Endodermal cell (in vitro differentiated cells): Measurements from ENCODE around the gene PCDH17. TPM values are rescaled to one million over a fixed set of nuclear protein-coding genes. Genes with fewer than 3 reads are reported as not detected.

Experiments used
- DNase-seq: peaks from one replicate; pipeline ENCODE4 v3.0.0-alpha.2; 2017
- H3K27ac ChIP-seq: 2 replicates; pipeline ENCODE4 v1.5.1; 2013; ENCODE audit warnings: mild to moderate bottlenecking, low read depth, low read length, moderate library complexity
- H3K27me3 ChIP-seq: 2 replicates; pipeline ENCODE4 v1.6.1; 2013; ENCODE audit warnings: mild to moderate bottlenecking, low read length, moderate library complexity; ENCODE audit not compliant: insufficient read depth, control insufficient read depth, poor library complexity, severe bottlenecking
- H3K36me3 ChIP-seq: 2 replicates; pipeline ENCODE4 v1.7.0; 2013; ENCODE audit warnings: mild to moderate bottlenecking, low read length, moderate library complexity; ENCODE audit not compliant: control insufficient read depth, insufficient read depth
- H3K4me1 ChIP-seq: one replicate; pipeline ENCODE4 v1.7.0; 2013; ENCODE audit warnings: low read length; ENCODE audit not compliant: control insufficient read depth, insufficient read depth
- H3K4me3 ChIP-seq: 2 replicates; pipeline ENCODE4 v1.5.1; 2013; ENCODE audit warnings: mild to moderate bottlenecking, low read length, moderate library complexity
- H3K9ac ChIP-seq: 2 replicates; pipeline ENCODE4 v1.6.1; 2013; ENCODE audit warnings: mild to moderate bottlenecking, low read length, moderate library complexity; ENCODE audit not compliant: poor library complexity, severe bottlenecking; ENCODE audit errors: extremely low read depth
- H3K9me3 ChIP-seq: 2 replicates; pipeline ENCODE4 v1.6.1; 2013; ENCODE audit warnings: mild to moderate bottlenecking, low read length, moderate library complexity; ENCODE audit not compliant: control insufficient read depth
- H3K27ac Mint-ChIP-seq: 2 replicates; pipeline ENCODE4 v1.8.0; 2020; ENCODE audit warnings: mixed read lengths
- H3K27me3 Mint-ChIP-seq: 2 replicates; pipeline ENCODE4 v1.8.0; 2021; ENCODE audit warnings: mild to moderate bottlenecking, mixed read lengths; ENCODE audit not compliant: insufficient read depth
- H3K36me3 Mint-ChIP-seq: 2 replicates; pipeline ENCODE4 v1.8.0; 2020; ENCODE audit warnings: low read depth, mixed read lengths
- H3K4me1 Mint-ChIP-seq: 2 replicates; pipeline ENCODE4 v1.8.0; 2020; ENCODE audit warnings: mixed read lengths
- H3K4me3 Mint-ChIP-seq: 2 replicates; pipeline ENCODE4 v1.8.0; 2020; ENCODE audit warnings: mild to moderate bottlenecking, moderate library complexity, mixed read lengths
- H3K9me3 Mint-ChIP-seq: 2 replicates; pipeline ENCODE4 v1.8.0; 2020; ENCODE audit warnings: mild to moderate bottlenecking, mixed read lengths
- CTCF ChIP-seq: fragments of 200-600 bp; sonication (generic); conservative IDR thresholded peaks from 2 replicates; pipeline ENCODE4 v1.5.0; 2021; ENCODE audit warnings: antibody characterized with exemption, mild to moderate bottlenecking
- WGBS, 2 experiments: methylation state at CpG; one replicate each; pipeline versions ENCODE4 v1.1.5 to v1.1.7; 2013; ENCODE audit warnings: missing lambda C conversion rate in 2 of 2, mixed read lengths in 1 of 2; ENCODE audit not compliant: insufficient coverage in 1 of 2, insufficient read length in 1 of 2; 5-methylcytosine and 5-hydroxymethylcytosine counted together
- total RNA-seq, 2 donors: library from RNA; stranded (reverse); fragmentation: NEBNext Ultra II Directional in 1 of 2; extraction: Animal tissue kit (Norgen Biotek cat#: 25700) in 1 of 2; gene quantifications; 2 replicates in 1 of 2; 3 replicates in 1 of 2; pipeline ENCODE4 v1.2.1, GENCODE V29; 2021

The PCDH17 gene
- total RNA-seq, 2 donors from 2014 or later = 3.7 to 6.3 TPM

- peak overlapping the region; percentile 52 for H3K27ac Mint-ChIP-seq
- no peaks in the 10 kb centered on the region for H3K36me3 ChIP-seq
- TF ChIP-seq CTCF = no peak
- peaks cover 15% of the 10 kb centered on the region for H3K4me1 Mint-ChIP-seq
- H3K9me3 ChIP-seq = no peaks in the 10 kb centered on the region
- H3K4me3 ChIP-seq = peak overlapping the region; percentile 15
- 67 to 92% methylated on average over 2 to 3 of the region's 3 CpGs for WGBS, 2 experiments
- H3K9ac ChIP-seq = no peak overlapping the region
- H3K9me3 Mint-ChIP-seq = no peaks in the 10 kb centered on the region
- H3K27me3 ChIP-seq = no peaks in the 10 kb centered on the region
- H3K4me3 Mint-ChIP-seq = no peak overlapping the region
- DNase-seq = no peak
- no peak overlapping the region for H3K27ac ChIP-seq
- peaks cover 4% of the 10 kb centered on the region for H3K4me1 ChIP-seq
- no peaks in the 10 kb centered on the region for H3K27me3 Mint-ChIP-seq
- H3K36me3 Mint-ChIP-seq = no peaks in the 10 kb centered on the region
These were observed 30.0 kb upstream of the PCDH17 start for GRCh38 chr13:57601536-57601935.

- no peaks in the 10 kb centered on the region for H3K27me3 ChIP-seq
- no peak overlapping the region for H3K4me3 ChIP-seq
- Mint-ChIP-seq H3K9me3 (no peaks in the 10 kb centered on the region), H3K27ac (no peak overlapping the region), H3K4me3 (no peak overlapping the region), H3K27me3 (no peaks in the 10 kb centered on the region), H3K4me1 (peaks cover 15% of the 10 kb centered on the region), H3K36me3 (no peaks in the 10 kb centered on the region)
- no peak overlapping the region for H3K9ac ChIP-seq
- no peak for DNase-seq
- peaks cover 4% of the 10 kb centered on the region for H3K4me1 ChIP-seq
- no peaks in the 10 kb centered on the region for H3K36me3 ChIP-seq
- TF ChIP-seq CTCF = no peak
- no peaks in the 10 kb centered on the region for H3K9me3 ChIP-seq
- no peak overlapping the region for H3K27ac ChIP-seq
- 38 to 40% methylated on average over 1 to 2 of the region's 2 CpGs for WGBS, 2 experiments
These were observed 27.1 kb upstream of the PCDH17 start for GRCh38 chr13:57604442-57604841.

GRCh38 chr13:57611969-57612368 lies 19.6 kb upstream of the PCDH17 start:
- H3K4me1 ChIP-seq = no peaks in the 10 kb centered on the region
- no peak overlapping the region for H3K4me3 ChIP-seq
- 96% methylated on average over 3 to 5 of the region's 5 CpGs for WGBS, 2 experiments
- Mint-ChIP-seq H3K27me3 (no peaks in the 10 kb centered on the region), H3K36me3 (no peaks in the 10 kb centered on the region), H3K4me1 (no peaks in the 10 kb centered on the region), H3K27ac (no peak overlapping the region), H3K4me3 (no peak overlapping the region), H3K9me3 (no peaks in the 10 kb centered on the region)
- no peaks in the 10 kb centered on the region for H3K9me3 ChIP-seq
- H3K27ac ChIP-seq = no peak overlapping the region
- no peak for TF ChIP-seq CTCF
- no peaks in the 10 kb centered on the region for H3K36me3 ChIP-seq
- no peak overlapping the region for H3K9ac ChIP-seq
- DNase-seq = no peak
- H3K27me3 ChIP-seq = no peaks in the 10 kb centered on the region
